WTC11 (cell line): ENCODE results near the gene SDHAF3. TPM values are rescaled to one million over a fixed set of nuclear protein-coding genes. Genes with fewer than 3 reads are reported as not detected.

Experiments
- ATAC-seq: fragments of 200-7000 bp; cut with Tn5 transposase; 2 replicates; pipeline ENCODE4 v1.10.0; 2021; ENCODE audit warnings: mild to moderate bottlenecking, moderate library complexity
- CTCF ChIA-PET: fragments of 300-600 bp; sonication (Branson Sonifier 250); formaldehyde crosslinking; loops from one replicate; lab custom pipeline; 2021; ENCODE audit warnings: antibody characterized with exemption; lab: Charles Lee
- POLR2A ChIA-PET: fragments of 350-600 bp; sonication (Branson Sonifier 250); formaldehyde crosslinking; loops from one replicate; lab custom pipeline; 2021; ENCODE audit warnings: antibody characterized with exemption; lab: Charles Lee
- DNase-seq: peaks from one replicate; pipeline ENCODE4 v3.0.0; 2021; ENCODE audit warnings: low spot score
- H3K27ac Mint-ChIP-seq: 2 replicates; pipeline ENCODE4 v1.8.0; 2021; ENCODE audit warnings: mixed read lengths
- H3K27me3 Mint-ChIP-seq: 2 replicates; pipeline ENCODE4 v1.8.0; 2021; ENCODE audit warnings: low read depth, mild to moderate bottlenecking, moderate library complexity, mixed read lengths
- H3K36me3 Mint-ChIP-seq: 2 replicates; pipeline ENCODE4 v1.8.0; 2021; ENCODE audit warnings: mixed read lengths
- H3K4me1 Mint-ChIP-seq: 2 replicates; pipeline ENCODE4 v1.8.0; 2022; ENCODE audit warnings: mixed read lengths
- H3K4me3 Mint-ChIP-seq: 2 replicates; pipeline ENCODE4 v1.8.0; 2021; ENCODE audit warnings: mild to moderate bottlenecking, moderate library complexity, mixed read lengths
- H3K9me3 Mint-ChIP-seq: 2 replicates; pipeline ENCODE4 v1.8.0; 2021; ENCODE audit warnings: mixed read lengths
- ARID4B ChIP-seq: sonication (generic); formaldehyde crosslinking; IDR thresholded peaks from 2 replicates; pipeline ENCODE4 v1.8.0; 2023; ENCODE audit warnings: missing genetic modification reagents, mild to moderate bottlenecking, borderline replicate concordance
- ATF3 ChIP-seq: sonication (generic); formaldehyde crosslinking; conservative IDR thresholded peaks from 2 replicates; pipeline ENCODE4 v1.8.1; 2022; ENCODE audit warnings: mild to moderate bottlenecking, missing genetic modification reagents
- ATF6 ChIP-seq: sonication (generic); formaldehyde crosslinking; IDR thresholded peaks from 2 replicates; pipeline ENCODE4 v1.8.1; 2023; ENCODE audit warnings: mild to moderate bottlenecking, missing genetic modification reagents
- E2F1 ChIP-seq: sonication (generic); formaldehyde crosslinking; IDR thresholded peaks from 2 replicates; pipeline ENCODE4 v1.8.0; 2022; ENCODE audit warnings: mild to moderate bottlenecking, missing genetic modification reagents
- E2F5 ChIP-seq: sonication (generic); formaldehyde crosslinking; IDR thresholded peaks from 2 replicates; pipeline ENCODE4 v1.8.1; 2022; ENCODE audit warnings: mild to moderate bottlenecking, moderate library complexity, missing genetic modification reagents
- ESRRA ChIP-seq: sonication (generic); formaldehyde crosslinking; IDR thresholded peaks from 2 replicates; pipeline ENCODE4 v1.8.1; 2022; ENCODE audit warnings: mild to moderate bottlenecking, missing genetic modification reagents, borderline replicate concordance
- FOXP4 ChIP-seq: sonication (generic); formaldehyde crosslinking; IDR thresholded peaks from 2 replicates; pipeline ENCODE4 v1.8.0; 2022; ENCODE audit warnings: mild to moderate bottlenecking, missing genetic modification reagents
- GRHL2 ChIP-seq: fragments of 250-450 bp; sonication (Bioruptor Pico); IDR thresholded peaks from 2 replicates; pipeline ENCODE4 v1.8.0; 2022; ENCODE audit warnings: mild to moderate bottlenecking, moderate library complexity; ENCODE audit not compliant: insufficient replicate concordance, severe bottlenecking
- MXD4 ChIP-seq: fragments of 250-450 bp; sonication (Bioruptor Pico); IDR thresholded peaks from 2 replicates; pipeline ENCODE4 v1.8.0; 2021; ENCODE audit warnings: mild to moderate bottlenecking, moderate library complexity, borderline replicate concordance
- NFATC4 ChIP-seq: fragments of 250-450 bp; sonication (Bioruptor Pico); IDR thresholded peaks from 2 replicates; pipeline ENCODE4 v1.9.0; 2021; ENCODE audit warnings: mild to moderate bottlenecking
- PREB ChIP-seq: sonication (generic); formaldehyde crosslinking; IDR thresholded peaks from 2 replicates; pipeline ENCODE4 v1.8.1; 2022; ENCODE audit warnings: mild to moderate bottlenecking, missing genetic modification reagents, moderate library complexity, borderline replicate concordance
- PRRX2 ChIP-seq: fragments of 250-450 bp; sonication (Bioruptor Pico); IDR thresholded peaks from 2 replicates; pipeline ENCODE4 v1.8.0; 2021; ENCODE audit warnings: mild to moderate bottlenecking
- RELA ChIP-seq: sonication (generic); formaldehyde crosslinking; IDR thresholded peaks from 2 replicates; pipeline ENCODE4 v1.8.1; 2022; ENCODE audit warnings: missing genetic modification reagents, mild to moderate bottlenecking, borderline replicate concordance
- RORB ChIP-seq: fragments of 250-450 bp; sonication (Bioruptor Pico); IDR thresholded peaks from 2 replicates; pipeline ENCODE4 v1.9.0; 2021; ENCODE audit warnings: mild to moderate bottlenecking
- SMAD3 ChIP-seq: sonication (generic); formaldehyde crosslinking; IDR thresholded peaks from 2 replicates; pipeline ENCODE4 v1.8.0; 2022; ENCODE audit warnings: missing genetic modification reagents, mild to moderate bottlenecking, borderline replicate concordance
- SOX15 ChIP-seq: fragments of 250-450 bp; sonication (Bioruptor Pico); IDR thresholded peaks from 2 replicates; pipeline ENCODE4 v1.9.0; 2021; ENCODE audit warnings: mild to moderate bottlenecking
- TEAD1 ChIP-seq: sonication (generic); formaldehyde crosslinking; IDR thresholded peaks from 2 replicates; pipeline ENCODE4 v1.8.0; 2022; ENCODE audit warnings: mild to moderate bottlenecking, missing genetic modification reagents
- TEAD4 ChIP-seq: sonication (generic); formaldehyde crosslinking; IDR thresholded peaks from 2 replicates; pipeline ENCODE4 v1.8.0; 2022; ENCODE audit warnings: mild to moderate bottlenecking, missing genetic modification reagents
- ZNF138 ChIP-seq: sonication (generic); formaldehyde crosslinking; conservative IDR thresholded peaks from 2 replicates; pipeline ENCODE4 v1.8.1; 2022; ENCODE audit warnings: mild to moderate bottlenecking, moderate library complexity, missing genetic modification reagents
- ZNF423 ChIP-seq: fragments of 250-450 bp; sonication (Bioruptor Pico); IDR thresholded peaks from 2 replicates; pipeline ENCODE4 v2.1.2; 2022; ENCODE audit warnings: mild to moderate bottlenecking, moderate library complexity
- total RNA-seq: library from RNA; stranded (reverse); gene quantifications from 3 replicates; pipeline ENCODE4 v1.2.3, GENCODE V29; 2021

Gene SDHAF3
- total RNA-seq, 1 experiment from 2014 or later: 32.0 TPM

GRCh38 chr7:97174303-97174702, 56.8 kb downstream of the SDHAF3 start:
- CTCF ChIA-PET: no interaction called here
- Mint-ChIP-seq H3K9me3 (no peaks in the 10 kb centered on the region), H3K27ac (no peak overlapping the region), H3K36me3 (peaks cover 2% of the 10 kb centered on the region; the same call in 1 of the 2 replicates), H3K4me3 (no peak overlapping the region), H3K27me3 (no peaks in the 10 kb centered on the region), H3K4me1 (peaks cover 5% of the 10 kb centered on the region; the same call in 1 of the 2 replicates)
- TF ChIP-seq NFATC4 (CRISPR knock-in tag): no peak
- no peak for TF ChIP-seq GRHL2 (CRISPR knock-in tag)
- TF ChIP-seq SMAD3 (CRISPR knock-in tag): no peak
- no peak for TF ChIP-seq ZNF423 (CRISPR knock-in tag)
- no peak for TF ChIP-seq FOXP4
- no peak for TF ChIP-seq TEAD1
- no peak for TF ChIP-seq MXD4 (CRISPR knock-in tag)
- no peak for TF ChIP-seq RORB (CRISPR knock-in tag)
- no peak for TF ChIP-seq TEAD4 (CRISPR knock-in tag)
- TF ChIP-seq ATF3 (CRISPR knock-in tag): no peak
- no peak for TF ChIP-seq PRRX2 (CRISPR knock-in tag)
- TF ChIP-seq ESRRA (CRISPR knock-in tag): no peak
- no peak for TF ChIP-seq ZNF138
- TF ChIP-seq E2F1: no peak
- TF ChIP-seq SOX15 (CRISPR knock-in tag): no peak
- TF ChIP-seq ARID4B (CRISPR knock-in tag): no peak
- no peak for TF ChIP-seq RELA (CRISPR knock-in tag)
- no peak for TF ChIP-seq PREB
- no peak for TF ChIP-seq E2F5 (CRISPR knock-in tag)
- no peak for TF ChIP-seq ATF6
- POLR2A ChIA-PET: no interaction called here
- DNase-seq: no peak
- no peak for ATAC-seq
